Parathyroid adenoma (tissue), 2 donors: ENCODE data around the gene TEAD1.

Source experiments
- H2AFZ ChIP-seq: fragments of 300-600 bp; sonication (generic); one replicate; pipeline ENCODE4 v1.7.0; 2017; ENCODE audit warnings: antibody characterized with exemption, mild to moderate bottlenecking
- H3K27ac ChIP-seq: fragments of 300-600 bp; sonication (generic); one replicate; pipeline ENCODE4 v1.7.0; 2017
- H3K27me3 ChIP-seq: fragments of 300-600 bp; sonication (generic); one replicate; pipeline ENCODE4 v1.7.0; 2017; ENCODE audit warnings: low read length; ENCODE audit not compliant: control insufficient read depth, insufficient read depth
- H3K36me3 ChIP-seq: fragments of 300-600 bp; sonication (generic); one replicate; pipeline ENCODE4 v1.7.0; 2017; ENCODE audit warnings: low read length; ENCODE audit not compliant: control insufficient read depth, insufficient read depth
- H3K4me1 ChIP-seq: fragments of 300-600 bp; sonication (generic); one replicate; pipeline ENCODE4 v1.7.0; 2017; ENCODE audit warnings: control low read depth
- H3K4me2 ChIP-seq: fragments of 300-600 bp; sonication (generic); one replicate; pipeline ENCODE4 v1.7.0; 2017; ENCODE audit warnings: low read length
- H3K4me3 ChIP-seq: fragments of 300-600 bp; sonication (generic); one replicate; pipeline ENCODE4 v1.7.0; 2017; ENCODE audit warnings: low read depth, low read length
- H3K79me2 ChIP-seq: fragments of 300-600 bp; sonication (generic); one replicate; pipeline ENCODE4 v1.7.0; 2017; ENCODE audit warnings: control low read depth
- H3K9ac ChIP-seq: fragments of 300-600 bp; sonication (generic); one replicate; pipeline ENCODE4 v1.7.0; 2017; ENCODE audit warnings: mild to moderate bottlenecking
- H3K9me3 ChIP-seq: fragments of 300-600 bp; sonication (generic); one replicate; pipeline ENCODE4 v1.7.0; 2017; ENCODE audit warnings: low read length; ENCODE audit not compliant: control insufficient read depth
- CTCF ChIP-seq: fragments of 300-600 bp; sonication (generic); IDR thresholded peaks from one replicate; pipeline ENCODE4 v1.7.0; 2017; ENCODE audit warnings: antibody characterized with exemption, mild to moderate bottlenecking
- donor health status: primary hyperparathyroidism.

TEAD1 gene

DNA sequence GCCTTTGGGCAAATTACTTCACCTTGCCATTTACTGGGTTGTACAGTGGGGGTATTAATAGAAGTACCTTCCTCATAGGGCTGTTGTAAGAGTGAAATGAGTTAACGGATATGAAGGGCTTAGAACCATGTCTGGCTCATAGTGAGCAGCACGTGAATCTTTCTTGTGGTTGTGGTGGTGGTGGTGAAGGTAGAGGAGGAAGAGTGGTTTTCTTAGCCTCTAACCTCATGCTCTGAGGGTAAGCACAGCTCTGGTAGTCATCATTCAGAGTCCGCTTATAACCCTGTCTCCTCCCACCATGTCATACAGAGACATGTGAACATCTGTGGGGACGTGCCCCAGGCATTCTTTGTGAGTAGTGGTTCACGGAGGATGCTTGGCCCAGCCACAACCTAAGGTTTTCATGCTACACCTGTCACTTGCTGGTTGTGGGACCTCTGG lies 43.6 kb downstream of the TEAD1 start:
- H3K27ac ChIP-seq = no peak overlapping the region
- no peaks in the 10 kb centered on the region for H3K36me3 ChIP-seq
- no peak overlapping the region for H3K4me3 ChIP-seq
- peaks cover 3% of the 10 kb centered on the region for H3K4me1 ChIP-seq
- no peaks in the 10 kb centered on the region for H3K27me3 ChIP-seq
- H3K4me2 ChIP-seq = no peak overlapping the region
- no peak overlapping the region for H2AFZ ChIP-seq
- peaks cover 16% of the 10 kb centered on the region for H3K79me2 ChIP-seq
- TF ChIP-seq CTCF = no peak
- no peaks in the 10 kb centered on the region for H3K9me3 ChIP-seq
- H3K9ac ChIP-seq = no peak overlapping the region

DNA sequence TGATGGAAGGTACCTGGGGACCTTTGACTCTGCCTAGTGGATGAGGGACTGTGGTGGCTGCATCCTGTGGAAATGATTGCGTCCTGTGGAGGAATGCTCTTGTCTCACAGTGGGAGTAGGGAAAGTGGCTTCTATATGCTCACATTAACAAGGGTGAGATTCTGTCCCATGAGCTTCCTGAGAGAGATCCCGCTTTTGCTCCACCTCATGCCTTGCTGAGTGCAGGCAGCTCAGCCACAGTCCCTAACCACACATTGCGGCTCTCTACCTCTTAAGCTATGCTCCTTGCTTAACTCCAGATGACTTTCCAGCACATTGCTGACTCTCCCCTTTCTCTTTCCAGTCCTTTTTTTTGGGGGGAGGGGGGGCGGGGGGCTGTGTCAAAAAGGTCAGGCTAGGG lies 45.0 kb downstream of the TEAD1 start:
- H3K4me1 ChIP-seq = peaks cover 3% of the 10 kb centered on the region
- TF ChIP-seq CTCF = no peak
- no peak overlapping the region for H3K27ac ChIP-seq

GRCh38 chr11:12721816-12722604 lies 47.8 kb downstream of the TEAD1 start:
- H3K4me2 ChIP-seq = no peak overlapping the region
- no peaks in the 10 kb centered on the region for H3K9me3 ChIP-seq
- peaks cover 2% of the 10 kb centered on the region for H3K4me1 ChIP-seq
- H3K4me3 ChIP-seq = no peak overlapping the region
- peaks cover 9% of the 10 kb centered on the region for H3K79me2 ChIP-seq
- H3K9ac ChIP-seq = no peak overlapping the region
- H2AFZ ChIP-seq = no peak overlapping the region
- H3K27ac ChIP-seq = no peak overlapping the region
- no peaks in the 10 kb centered on the region for H3K27me3 ChIP-seq
- no peak for TF ChIP-seq CTCF
- no peaks in the 10 kb centered on the region for H3K36me3 ChIP-seq

More for the DNA sequence above, 45.0 kb downstream of the TEAD1 start:
- Histone ChIP-seq H3K9me3 (no peaks in the 10 kb centered on the region), H3K4me2 (no peak overlapping the region), H3K36me3 (no peaks in the 10 kb centered on the region), H3K4me3 (no peak overlapping the region), H3K79me2 (peaks cover 11% of the 10 kb centered on the region), H2AFZ (no peak overlapping the region), H3K9ac (no peak overlapping the region), H3K27me3 (no peaks in the 10 kb centered on the region)

GRCh38 chr11:12723421-12724300 lies 49.4 kb downstream of the TEAD1 start:
- H3K4me2 ChIP-seq = no peak overlapping the region
- H3K9ac ChIP-seq = no peak overlapping the region
- H3K27me3 ChIP-seq = no peaks in the 10 kb centered on the region
- no peak overlapping the region for H3K27ac ChIP-seq
- TF ChIP-seq CTCF = no peak
- no peaks in the 10 kb centered on the region for H3K36me3 ChIP-seq
- H3K4me1 ChIP-seq = peaks cover 4% of the 10 kb centered on the region
- H3K9me3 ChIP-seq = no peaks in the 10 kb centered on the region
- H3K79me2 ChIP-seq = peaks cover 7% of the 10 kb centered on the region
- no peak overlapping the region for H3K4me3 ChIP-seq
- no peak overlapping the region for H2AFZ ChIP-seq
